Central memory CD8-positive, alpha-beta T cell (primary cell): ENCODE measurements around the gene NAV1.
"Not testable (repeated sequence)": the region's sequence is repeated elsewhere in the genome, so short reads cannot be mapped to it uniquely, and the experiment has no call there.

ENCODE experiments used
- ATAC-seq: fragments of 150-1000 bp; cut with Tn5 transposase; replicated peaks from 2 replicates; pipeline ENCODE4 v1.10.0; 2022; ENCODE audit warnings: mild to moderate bottlenecking, moderate FRiP score, moderate number of reproducible peaks; ENCODE audit not compliant: poor library complexity, severe bottlenecking; ENCODE audit errors: extremely low read depth
- DNase-seq, 2 donors: peaks; one replicate each; pipeline ENCODE4 v3.0.0; 2021; ENCODE audit warnings: low spot score in 2 of 2
- H3K27ac Mint-ChIP-seq: one replicate; pipeline ENCODE4 v1.8.0; 2022; ENCODE audit warnings: low read depth, mild to moderate bottlenecking, moderate library complexity, mixed read lengths
- H3K27me3 Mint-ChIP-seq: one replicate; pipeline ENCODE4 v1.8.0; 2022; ENCODE audit warnings: mixed read lengths
- H3K36me3 Mint-ChIP-seq: one replicate; pipeline ENCODE4 v1.8.0; 2022; ENCODE audit warnings: mild to moderate bottlenecking, moderate library complexity, mixed read lengths; ENCODE audit not compliant: insufficient read depth
- H3K4me1 Mint-ChIP-seq: one replicate; pipeline ENCODE4 v1.8.0; 2022; ENCODE audit warnings: mixed read lengths
- H3K4me3 Mint-ChIP-seq: one replicate; pipeline ENCODE4 v1.8.0; 2022; ENCODE audit warnings: mild to moderate bottlenecking, moderate library complexity, mixed read lengths
- H3K9me3 Mint-ChIP-seq: one replicate; pipeline ENCODE4 v1.8.0; 2022; ENCODE audit warnings: mixed read lengths

Gene NAV1

DNA sequence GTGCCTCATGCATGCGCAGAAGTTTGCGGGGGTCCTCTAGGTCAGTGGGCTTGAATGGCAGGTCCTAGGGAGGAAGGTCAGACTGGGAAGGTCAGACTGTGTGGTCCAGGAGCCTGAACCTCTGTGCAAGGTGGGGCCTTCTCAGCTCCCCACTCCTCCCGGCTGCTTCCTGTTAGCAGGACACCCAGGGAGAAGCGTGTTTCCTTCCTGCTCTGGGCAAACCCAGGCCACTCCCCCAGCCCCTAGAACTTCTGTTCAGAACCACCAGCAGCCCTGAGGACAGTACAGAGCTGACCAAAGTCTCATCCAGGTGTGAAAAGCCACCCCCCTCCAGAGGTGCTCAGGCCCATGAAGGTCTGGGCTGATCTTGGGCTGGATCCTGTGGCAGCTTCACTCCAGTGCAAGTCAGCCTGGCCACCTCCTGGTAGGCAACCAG lies 29.9 kb downstream of the NAV1 start:
- DNase-seq: no peak
- no peak overlapping the region for H3K4me3 Mint-ChIP-seq

DNA sequence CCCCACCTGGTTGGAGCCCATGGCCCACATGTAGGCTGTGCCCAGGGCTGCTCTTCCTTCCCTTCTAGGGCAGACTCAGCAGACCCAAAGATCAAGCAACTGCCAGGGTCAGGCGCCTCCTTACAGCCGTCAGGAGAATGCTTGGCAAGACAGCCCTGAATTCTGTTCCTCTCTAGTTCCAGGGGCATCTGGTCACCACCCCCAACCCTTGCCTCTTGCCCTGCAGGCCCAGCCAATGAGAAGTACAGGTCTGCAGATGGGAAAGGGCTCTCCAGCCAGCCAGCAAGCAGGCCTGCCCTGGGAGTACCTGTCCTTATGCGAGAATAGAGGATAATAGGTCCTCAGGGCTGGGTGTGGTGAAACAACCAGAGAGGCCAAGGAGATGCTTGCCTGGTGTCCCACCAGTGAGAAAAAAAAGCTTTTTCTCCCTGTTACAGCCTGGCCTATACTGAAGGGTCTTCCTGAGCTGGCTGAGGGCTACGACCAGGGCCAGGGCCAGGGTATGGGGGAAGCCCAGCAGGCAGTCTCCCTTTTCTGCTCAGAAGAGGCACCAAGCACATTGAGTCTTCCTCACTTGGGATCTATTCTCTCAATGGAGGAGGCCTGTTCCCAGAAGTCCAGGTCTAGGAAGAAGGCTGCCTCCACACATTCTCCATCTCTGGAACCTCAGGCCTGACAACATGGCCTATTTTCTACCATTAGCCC lies 31.4 kb downstream of the NAV1 start:
- Mint-ChIP-seq H3K4me3 (no peak overlapping the region), H3K27me3 (peaks cover 9% of the 10 kb centered on the region), H3K9me3 (no peaks in the 10 kb centered on the region), H3K27ac (no peak overlapping the region), H3K4me1 (no peaks in the 10 kb centered on the region), H3K36me3 (no peaks in the 10 kb centered on the region)
- DNase-seq (no peak), ATAC-seq (no peak)

More for the DNA sequence above, 29.9 kb downstream of the NAV1 start:
- ATAC-seq: no peak
- H3K36me3 Mint-ChIP-seq: no peaks in the 10 kb centered on the region
- H3K4me1 Mint-ChIP-seq: no peaks in the 10 kb centered on the region
- H3K9me3 Mint-ChIP-seq: no peaks in the 10 kb centered on the region
- H3K27me3 Mint-ChIP-seq: peaks cover 9% of the 10 kb centered on the region
- H3K27ac Mint-ChIP-seq: no peak overlapping the region

DNA sequence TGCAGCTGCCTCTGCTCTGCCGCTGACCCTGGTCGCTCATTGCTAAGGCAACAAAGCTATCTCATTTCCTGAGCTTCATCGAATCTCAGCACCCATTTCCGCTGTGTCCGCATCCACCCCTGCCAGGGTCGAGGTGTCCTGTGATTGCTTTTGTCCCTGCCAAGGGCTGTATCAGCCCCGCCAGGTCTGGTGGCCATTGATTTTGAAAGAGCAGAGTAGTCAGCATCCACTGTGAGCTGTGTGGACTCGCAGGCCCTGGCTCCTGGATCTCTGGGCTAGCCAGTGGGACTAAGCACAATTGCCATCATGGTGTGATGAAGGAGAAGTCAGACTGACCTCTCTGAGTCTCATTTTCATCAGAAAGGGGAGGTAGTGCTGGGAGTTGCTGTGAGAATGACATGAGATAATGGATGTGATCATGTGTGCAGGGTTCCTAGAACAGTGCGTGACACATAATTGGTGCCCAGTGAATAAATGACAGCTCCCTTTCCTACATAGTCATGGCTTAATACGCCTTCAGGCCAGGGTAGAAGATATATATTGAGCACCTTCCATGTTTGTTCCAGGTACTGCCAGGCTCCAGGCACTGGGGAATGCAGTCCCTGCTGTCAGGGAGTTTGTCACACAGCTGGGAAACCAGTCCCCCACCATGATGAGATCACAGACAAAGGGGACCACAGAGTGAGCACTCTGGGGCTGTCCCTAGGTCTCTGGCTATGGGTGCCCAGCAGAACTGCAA lies 32.1 kb downstream of the NAV1 start:
- Mint-ChIP-seq H3K4me3 (no peak overlapping the region), H3K9me3 (no peaks in the 10 kb centered on the region), H3K27me3 (peaks cover 9% of the 10 kb centered on the region), H3K4me1 (no peaks in the 10 kb centered on the region), H3K27ac (no peak overlapping the region), H3K36me3 (no peaks in the 10 kb centered on the region)
- no peak for ATAC-seq
- DNase-seq: no peak

DNA sequence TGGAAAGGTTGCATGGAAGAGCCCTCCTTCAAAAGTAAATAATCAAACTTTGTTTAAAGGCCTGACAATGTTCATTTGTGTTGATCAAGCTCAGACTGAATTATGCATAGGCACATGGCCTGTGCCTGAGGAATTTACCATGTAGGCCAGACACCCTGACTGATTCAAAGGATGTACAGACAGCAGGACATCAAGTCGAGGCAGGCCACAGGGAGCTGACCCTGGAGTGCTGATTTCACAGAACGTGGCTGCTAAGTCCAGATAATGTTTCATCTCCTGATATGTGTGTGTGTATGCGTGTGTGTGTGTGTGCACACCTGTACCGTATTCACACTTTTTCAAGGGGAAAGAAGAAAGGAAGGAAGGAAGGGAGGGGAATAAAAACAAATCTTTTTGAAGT lies 34.1 kb downstream of the NAV1 start:
- ATAC-seq (no peak), DNase-seq (no peak)
- Mint-ChIP-seq H3K27me3 (peaks cover 6% of the 10 kb centered on the region), H3K4me3 (no peak overlapping the region), H3K9me3 (no peaks in the 10 kb centered on the region), H3K36me3 (no peaks in the 10 kb centered on the region), H3K4me1 (no peaks in the 10 kb centered on the region), H3K27ac (no peak overlapping the region)

DNA sequence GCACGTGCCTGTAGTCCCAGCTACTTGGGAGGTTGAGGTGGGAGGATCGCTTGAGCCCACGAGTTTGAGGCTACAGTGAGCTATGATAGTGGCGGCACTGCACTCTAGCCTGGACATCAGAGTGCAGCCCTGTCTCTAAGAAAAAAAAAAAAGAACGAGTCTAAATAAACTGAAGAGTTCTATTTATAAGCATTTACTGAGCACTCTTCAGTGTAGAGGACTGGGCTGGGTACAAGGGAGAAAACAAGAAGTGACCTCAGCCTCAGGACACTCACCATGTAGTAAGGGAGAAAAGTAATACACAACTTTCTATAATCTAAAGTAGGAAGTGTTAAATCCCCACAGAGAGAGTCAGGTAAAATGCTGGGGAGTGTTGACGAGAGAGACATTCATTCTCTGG lies 35.0 kb downstream of the NAV1 start:
- Mint-ChIP-seq H3K4me3 (no peak overlapping the region), H3K27ac (no peak overlapping the region), H3K9me3 (no peaks in the 10 kb centered on the region), H3K4me1 (no peaks in the 10 kb centered on the region), H3K27me3 (peaks cover 10% of the 10 kb centered on the region), H3K36me3 (no peaks in the 10 kb centered on the region)
- DNase-seq (no peak), ATAC-seq (no peak)

DNA sequence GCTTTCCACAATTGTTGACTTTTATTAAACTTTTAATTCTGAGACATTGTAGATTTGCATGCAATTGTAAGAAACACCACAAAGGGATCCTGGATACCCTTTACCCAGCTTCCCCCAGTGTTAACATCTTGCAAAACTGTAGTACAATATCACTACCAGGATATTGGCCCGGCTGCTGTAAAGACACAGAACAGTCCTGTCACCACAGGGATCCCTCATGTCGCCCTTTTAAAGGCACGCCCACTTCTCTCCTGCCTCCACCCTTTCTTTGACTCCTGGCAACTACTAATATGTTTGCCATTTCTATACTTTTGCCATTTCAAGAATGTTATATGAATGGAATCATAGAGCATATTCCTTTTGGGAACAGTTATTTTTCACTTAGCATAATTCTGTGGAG lies 37.0 kb downstream of the NAV1 start:
- no peaks in the 10 kb centered on the region for H3K36me3 Mint-ChIP-seq
- no peak for ATAC-seq
- DNase-seq: no peak
- H3K27me3 Mint-ChIP-seq: peaks cover 16% of the 10 kb centered on the region
- H3K9me3 Mint-ChIP-seq: no peaks in the 10 kb centered on the region
- no peaks in the 10 kb centered on the region for H3K4me1 Mint-ChIP-seq
- H3K27ac Mint-ChIP-seq: no peak overlapping the region
- H3K4me3 Mint-ChIP-seq: no peak overlapping the region

DNA sequence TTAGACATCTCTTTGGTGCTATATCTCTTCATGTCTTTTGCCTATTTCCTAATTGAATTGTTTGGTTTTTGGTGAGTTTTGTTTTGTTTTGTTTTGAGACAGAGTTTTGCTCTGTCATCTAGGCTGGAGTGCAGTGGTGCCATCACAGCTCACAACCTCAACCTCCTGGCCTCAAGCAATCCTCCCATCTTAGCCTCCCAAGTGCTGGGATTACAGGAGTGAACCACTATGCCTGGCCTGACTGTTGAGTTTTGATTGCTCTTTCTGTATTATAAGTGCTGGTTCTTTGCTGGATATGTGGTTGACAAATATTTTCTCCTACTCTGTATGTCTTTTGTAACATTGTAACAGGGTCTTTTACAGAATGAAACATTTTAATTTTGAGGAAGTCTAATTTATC lies 38.0 kb downstream of the NAV1 start:
- Mint-ChIP-seq H3K27ac (no peak overlapping the region), H3K36me3 (no peaks in the 10 kb centered on the region), H3K4me3 (no peak overlapping the region), H3K9me3 (no peaks in the 10 kb centered on the region), H3K27me3 (peaks cover 24% of the 10 kb centered on the region), H3K4me1 (no peaks in the 10 kb centered on the region)
- ATAC-seq (no peak), DNase-seq (no peak)

DNA sequence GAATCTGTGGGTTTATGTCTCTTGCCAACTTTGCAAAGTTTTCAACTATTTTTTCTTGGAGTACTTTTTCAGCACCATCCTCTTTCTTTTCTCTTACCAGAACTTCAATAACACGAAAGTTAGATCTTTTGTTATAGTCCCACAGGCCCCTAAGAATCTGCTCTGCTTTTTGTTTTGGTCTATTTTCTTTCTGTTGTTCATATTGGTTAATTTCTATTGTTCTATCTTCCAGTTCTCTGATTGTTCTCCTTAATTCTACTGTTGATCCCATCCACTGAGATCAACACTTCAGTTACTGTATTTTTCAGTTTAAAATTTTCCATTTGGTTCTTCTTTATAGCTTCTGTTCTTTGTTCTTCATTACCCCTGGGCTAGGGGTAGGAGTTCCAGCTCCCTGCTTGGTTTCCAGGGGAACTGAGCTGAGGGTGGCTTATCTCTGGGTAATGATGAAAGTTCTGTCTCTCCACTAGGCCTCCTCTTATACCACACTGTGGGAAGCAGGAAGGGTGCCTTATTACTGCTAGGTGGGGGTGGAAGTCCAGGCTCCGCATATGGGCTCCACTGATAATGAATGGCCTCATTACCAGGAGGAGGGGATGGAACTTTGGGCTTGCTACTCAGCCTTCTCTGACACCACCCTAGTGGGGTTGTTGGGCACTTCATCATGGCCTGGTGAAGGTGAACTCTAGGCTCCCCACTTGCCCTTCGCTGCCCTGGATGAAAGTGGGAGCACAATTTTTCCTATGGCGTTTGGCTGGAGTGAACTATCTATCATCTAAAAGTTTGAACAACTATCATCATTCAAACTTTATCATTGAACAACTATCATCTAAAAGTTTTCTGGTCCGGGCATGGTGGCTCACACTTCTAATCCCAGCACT lies 39.3 kb downstream of the NAV1 start:
- DNase-seq (no peak), ATAC-seq (no peak)
- H3K9me3 Mint-ChIP-seq: no peaks in the 10 kb centered on the region
- peaks cover 30% of the 10 kb centered on the region for H3K27me3 Mint-ChIP-seq
- no peaks in the 10 kb centered on the region for H3K4me1 Mint-ChIP-seq
- H3K27ac Mint-ChIP-seq: no peak overlapping the region
- H3K36me3 Mint-ChIP-seq: no peaks in the 10 kb centered on the region
- H3K4me3 Mint-ChIP-seq: no peak overlapping the region

DNA sequence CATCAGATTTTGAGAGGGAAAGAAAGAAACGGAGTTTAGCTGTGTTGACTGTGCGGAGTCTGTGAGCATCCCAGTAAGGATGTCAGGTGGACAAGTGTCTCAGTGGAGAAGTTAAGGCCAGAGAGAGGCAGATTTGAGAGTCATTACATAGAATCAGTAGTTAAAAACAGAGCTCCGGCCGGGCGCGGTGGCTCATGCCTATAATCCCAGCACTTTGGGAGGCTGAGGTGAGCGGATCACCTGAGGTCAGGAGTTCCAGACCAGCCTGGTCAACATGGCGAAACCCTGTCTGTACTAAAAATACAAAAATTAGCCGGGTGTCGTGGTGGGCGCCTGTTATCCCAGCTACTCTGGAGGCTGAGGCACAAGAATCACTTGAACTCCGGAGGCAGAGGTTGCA lies 42.4 kb downstream of the NAV1 start:
- not testable (repeated sequence) for ATAC-seq, DNase-seq, H3K4me3 Mint-ChIP-seq, H3K4me1 Mint-ChIP-seq, H3K9me3 Mint-ChIP-seq, H3K36me3 Mint-ChIP-seq, H3K27ac Mint-ChIP-seq
- H3K27me3 Mint-ChIP-seq: peaks cover 30% of the 10 kb centered on the region

DNA sequence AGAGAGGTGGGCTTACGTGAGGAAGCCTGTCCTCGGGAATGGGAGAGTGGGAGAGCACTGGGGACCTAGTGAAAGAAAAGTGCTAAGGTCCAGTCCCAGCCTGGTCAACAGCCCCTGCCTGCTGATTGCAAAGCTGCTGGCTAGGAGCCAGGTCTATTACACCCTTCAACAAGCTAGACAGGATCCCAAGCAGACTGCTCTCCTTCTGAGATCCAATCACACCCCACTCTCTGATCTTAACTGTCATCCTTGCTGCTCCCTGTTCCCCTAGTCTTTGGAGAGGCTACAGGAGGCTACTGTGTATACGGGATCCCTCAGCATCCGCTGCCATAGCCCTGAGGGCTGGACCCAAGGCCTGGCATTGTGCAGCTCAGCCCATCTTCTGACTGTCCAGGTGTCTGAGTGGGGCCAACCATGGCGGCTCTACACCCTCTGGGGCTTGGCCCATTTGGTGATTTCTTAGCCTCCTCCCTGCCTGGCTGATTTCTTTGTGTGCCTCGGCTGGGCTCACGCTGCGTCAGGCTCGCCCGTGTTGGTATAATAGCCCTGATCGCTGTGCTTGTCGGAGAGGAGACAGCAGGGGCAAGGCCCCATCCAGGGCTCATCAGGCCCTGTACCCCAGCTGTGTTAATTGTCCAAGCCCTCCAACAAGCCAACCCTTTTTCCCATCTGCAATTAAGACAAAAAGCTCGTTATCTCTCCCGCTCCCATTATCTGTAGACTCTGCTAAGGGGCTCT lies 43.9 kb downstream of the NAV1 start:
- no peak for ATAC-seq

DNA sequence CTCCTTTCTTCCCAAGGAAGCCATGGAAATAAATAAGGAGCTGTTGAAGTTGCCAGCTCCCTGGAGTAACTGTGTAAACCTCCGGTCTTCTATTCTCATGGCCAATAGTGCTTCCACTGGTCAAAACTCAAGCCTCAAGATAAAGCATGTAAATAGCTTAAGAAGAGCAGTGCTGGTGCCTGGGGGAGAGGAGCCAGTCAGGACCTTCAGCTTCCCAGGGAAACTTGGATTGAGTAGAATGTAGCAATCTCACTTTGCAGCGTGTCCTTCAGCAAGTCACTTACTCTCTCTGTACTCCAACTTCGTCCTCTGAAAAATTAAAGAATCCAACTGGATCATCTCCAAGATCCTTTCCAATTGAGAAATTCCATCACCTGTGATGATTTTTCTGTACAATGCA lies 44.7 kb downstream of the NAV1 start:
- Mint-ChIP-seq H3K36me3 (no peaks in the 10 kb centered on the region), H3K9me3 (no peaks in the 10 kb centered on the region), H3K4me3 (no peak overlapping the region), H3K27me3 (peaks cover 31% of the 10 kb centered on the region), H3K4me1 (no peaks in the 10 kb centered on the region), H3K27ac (no peak overlapping the region)
- DNase-seq (no peak), ATAC-seq (no peak)

More for the DNA sequence above, 43.9 kb downstream of the NAV1 start:
- DNase-seq: no peak
- Mint-ChIP-seq H3K4me3 (no peak overlapping the region), H3K36me3 (no peaks in the 10 kb centered on the region), H3K4me1 (no peaks in the 10 kb centered on the region), H3K27ac (no peak overlapping the region), H3K27me3 (peaks cover 32% of the 10 kb centered on the region), H3K9me3 (no peaks in the 10 kb centered on the region)

DNA sequence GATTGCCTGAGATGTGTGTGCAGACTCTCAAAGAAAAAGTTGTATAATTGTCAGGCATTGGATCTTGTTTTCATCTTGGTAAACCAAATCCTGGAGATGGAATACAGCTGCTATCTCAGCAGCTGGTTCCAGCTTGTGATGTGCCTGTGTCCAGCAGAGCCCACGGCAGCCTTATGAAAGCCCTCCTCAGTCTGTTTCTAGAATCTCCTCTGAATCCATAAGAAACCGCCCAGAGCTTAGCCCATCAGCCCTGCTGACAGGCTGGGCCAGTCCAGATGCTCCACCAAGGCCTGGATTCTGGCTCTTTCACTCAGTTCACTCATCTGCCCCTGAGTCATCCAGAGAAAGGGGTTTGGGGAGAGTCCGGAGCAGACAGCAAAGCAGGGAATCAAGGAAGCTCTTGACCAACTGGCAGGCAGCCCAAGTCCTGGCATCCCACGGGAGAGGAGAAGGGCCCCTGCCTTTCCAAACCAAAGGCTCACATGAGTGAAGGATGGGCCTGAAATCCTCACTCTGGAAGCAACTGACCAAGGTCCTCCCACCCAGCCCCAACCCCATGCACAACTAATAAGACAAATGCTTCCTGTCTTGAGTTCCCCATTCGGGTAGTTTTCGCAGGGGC lies 45.7 kb downstream of the NAV1 start:
- no peak for ATAC-seq
- peaks cover 31% of the 10 kb centered on the region for H3K27me3 Mint-ChIP-seq
- no peaks in the 10 kb centered on the region for H3K9me3 Mint-ChIP-seq
- H3K27ac Mint-ChIP-seq: no peak overlapping the region
- H3K4me3 Mint-ChIP-seq: no peak overlapping the region
- no peaks in the 10 kb centered on the region for H3K36me3 Mint-ChIP-seq
- DNase-seq: no peak
- no peaks in the 10 kb centered on the region for H3K4me1 Mint-ChIP-seq
